HepG2 (cell line): ENCODE data around the gene FIBP. TPM values are rescaled to one million over a fixed set of nuclear protein-coding genes. Genes with fewer than 3 reads are reported as not detected.

ENCODE experiments used
- ATF1 ChIP-seq: IDR thresholded peaks from 2 replicates; pipeline ENCODE4 v1.6.1; 2016; ENCODE audit warnings: mild to moderate bottlenecking, control low read depth
- GABPA ChIP-seq, 2 experiments: IDR thresholded peaks; 2 replicates each; pipeline ENCODE4 v1.6.1; 2011 to 2016; ENCODE audit warnings: low read depth in 2 of 2, low read length in 1 of 2, missing biosample characterization in 1 of 2, missing genetic modification characterization in 1 of 2
- PRMT3 ChIP-seq: sonication (generic); formaldehyde crosslinking; IDR thresholded peaks from 2 replicates; pipeline ENCODE4 v1.8.1; 2022; ENCODE audit warnings: low read depth, mild to moderate bottlenecking, moderate library complexity, missing genetic modification reagents, borderline replicate concordance
- SALL1 ChIP-seq: sonication (generic); formaldehyde crosslinking; IDR thresholded peaks from 2 replicates; pipeline ENCODE4 v1.8.0; 2022; ENCODE audit warnings: mild to moderate bottlenecking, missing genetic modification reagents
- SKIL ChIP-seq: sonication (generic); formaldehyde crosslinking; IDR thresholded peaks from 2 replicates; pipeline ENCODE4 v1.8.0; 2022; ENCODE audit warnings: missing genetic modification reagents, mild to moderate bottlenecking, moderate library complexity, borderline replicate concordance
- U2AF1 ChIP-seq: fragments of 200-400 bp; formaldehyde crosslinking; optimal IDR thresholded peaks from 2 replicates; pipeline ENCODE3; 2017; ENCODE audit warnings: mild to moderate bottlenecking, low read depth, low read length
- YEATS2 ChIP-seq: sonication (generic); formaldehyde crosslinking; IDR thresholded peaks from 2 replicates; pipeline ENCODE4 v1.4.0; 2020; ENCODE audit warnings: missing genetic modification reagents, borderline replicate concordance
- ZFP1 ChIP-seq: IDR thresholded peaks from 2 replicates; pipeline ENCODE4 v1.6.1; 2016
- ZNF142 ChIP-seq: sonication (generic); formaldehyde crosslinking; IDR thresholded peaks from 2 replicates; pipeline ENCODE4 v1.4.0; 2020; ENCODE audit warnings: missing genetic modification reagents
- ZNF275 ChIP-seq: sonication (generic); formaldehyde crosslinking; IDR thresholded peaks from 2 replicates; pipeline ENCODE4 v1.8.0; 2022; ENCODE audit warnings: missing genetic modification reagents, mild to moderate bottlenecking, inconsistent platforms, borderline replicate concordance
- ZNF687 ChIP-seq: sonication (generic); formaldehyde crosslinking; IDR thresholded peaks from 2 replicates; pipeline ENCODE4 v1.5.1; 2020; ENCODE audit warnings: mild to moderate bottlenecking, missing genetic modification reagents, moderate library complexity
- ZNF772 ChIP-seq: sonication (generic); formaldehyde crosslinking; IDR thresholded peaks from 2 replicates; pipeline ENCODE4 v1.5.0; 2020; ENCODE audit warnings: mild to moderate bottlenecking, missing genetic modification reagents
- polyA plus RNA-seq, 8 experiments: library from polyadenylated mRNA; depleted of rRNA in 3 of 8; stranded (reverse) in 7 of 8; unstranded in 1 of 8; fragments of >200 nt; fragmentation: Illumina TruSeq in 4 of 8; extraction: Trizol in 4 of 8; gene quantifications; 2 replicates each; pipeline versions ENCODE4 v1.2.1 to v1.2.3, GENCODE V29; 2011 to 2016; ENCODE audit warnings: low read depth in 4 of 8, missing spikeins in 1 of 8, mixed read lengths in 1 of 8; ENCODE audit not compliant: insufficient read depth in 1 of 8
- total RNA-seq, 5 experiments: library from RNA; depleted of rRNA; stranded (reverse); fragments of >200 nt; fragmentation: Illumina TruSeq; extraction: Trizol; gene quantifications; 2 replicates each; pipeline ENCODE4 v1.2.3, GENCODE V29; 2016; ENCODE audit warnings: low read depth in 1 of 5

FIBP gene
- total and polyA plus RNA-seq, 2 of the 13 experiments (the other 11 are each of a cell fraction or from before 2014, with no cell fraction given): 42.9 to 62.1 TPM

- TF ChIP-seq ZNF142 (CRISPR knock-in tag) (0 out of 2 replicates have a peak, but pooled peaks have one; percentile 26), ZNF772 (CRISPR knock-in tag) (no peak), ZNF687 (CRISPR knock-in tag) (peak; percentile 63), ZFP1 (CRISPR knock-in tag) (no peak), ZNF275 (CRISPR knock-in tag) (peak; percentile 78; the same call in 1 of the 2 replicates), SKIL (peak; percentile 56; the same call in 1 of the 2 replicates), SALL1 (CRISPR knock-in tag) (peak; percentile 47; the same call in 1 of the 2 replicates), ATF1 (peak; percentile 73), YEATS2 (CRISPR knock-in tag) (peak; percentile 71; the same call in 1 of the 2 replicates), U2AF1 (no peak), GABPA (IDR thresholded peaks at IDR 0.05; ENCODE audit: low read depth, low read length) (no peak), GABPA (CRISPR knock-in tag; IDR thresholded peaks at IDR 0.05; ENCODE audit: low read depth) (peak; percentile 40; the same call in 1 of the 2 replicates), PRMT3 (CRISPR knock-in tag) (peak; percentile 87; the same call in 1 of the 2 replicates)
Measured at GRCh38 chr11:65900125-65900898, 12.0 kb upstream of the FIBP start, which contains the start of gene FOSL1 (continued).
